ENCODE measurements around the gene GPR171.
A peak's percentile ranks its signal among the peaks of the same experiment; 100 is the strongest.

Gene GPR171

DNA sequence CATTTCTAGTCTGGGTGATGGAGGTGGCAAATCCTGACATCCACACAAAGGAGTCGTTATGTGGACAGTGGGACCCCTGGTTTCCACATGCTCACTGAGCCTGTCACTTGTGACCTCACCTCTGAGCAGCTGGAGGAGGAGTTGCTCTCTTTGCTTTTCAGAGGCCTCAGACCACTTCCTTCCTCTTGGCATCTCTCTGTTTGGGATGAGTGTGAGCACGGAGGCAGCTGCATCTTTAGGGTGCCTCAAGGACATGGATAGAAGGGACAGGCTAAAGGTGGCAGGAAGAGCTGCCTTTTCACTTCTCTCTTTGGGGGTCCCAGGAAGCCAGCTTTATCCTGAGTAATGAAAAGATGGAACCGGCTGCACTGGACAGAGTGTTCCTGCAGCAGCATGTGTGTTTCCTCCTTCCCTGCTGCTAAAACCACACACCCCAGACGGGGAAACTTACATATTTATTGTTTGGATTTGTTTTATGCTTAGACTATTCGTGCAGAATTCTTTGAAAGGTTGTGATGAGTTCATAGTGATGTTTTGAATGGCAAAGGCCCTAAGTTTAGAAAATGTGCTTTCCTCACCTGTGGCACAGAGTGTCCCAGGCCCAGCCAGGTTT is 31.8 kb downstream of the GPR171 start:
- DNase-seq: no peak

GRCh38 chr3:151169948-151170679 is 32.9 kb downstream of the GPR171 start:
- DNase-seq: peak; percentile 76

DNA sequence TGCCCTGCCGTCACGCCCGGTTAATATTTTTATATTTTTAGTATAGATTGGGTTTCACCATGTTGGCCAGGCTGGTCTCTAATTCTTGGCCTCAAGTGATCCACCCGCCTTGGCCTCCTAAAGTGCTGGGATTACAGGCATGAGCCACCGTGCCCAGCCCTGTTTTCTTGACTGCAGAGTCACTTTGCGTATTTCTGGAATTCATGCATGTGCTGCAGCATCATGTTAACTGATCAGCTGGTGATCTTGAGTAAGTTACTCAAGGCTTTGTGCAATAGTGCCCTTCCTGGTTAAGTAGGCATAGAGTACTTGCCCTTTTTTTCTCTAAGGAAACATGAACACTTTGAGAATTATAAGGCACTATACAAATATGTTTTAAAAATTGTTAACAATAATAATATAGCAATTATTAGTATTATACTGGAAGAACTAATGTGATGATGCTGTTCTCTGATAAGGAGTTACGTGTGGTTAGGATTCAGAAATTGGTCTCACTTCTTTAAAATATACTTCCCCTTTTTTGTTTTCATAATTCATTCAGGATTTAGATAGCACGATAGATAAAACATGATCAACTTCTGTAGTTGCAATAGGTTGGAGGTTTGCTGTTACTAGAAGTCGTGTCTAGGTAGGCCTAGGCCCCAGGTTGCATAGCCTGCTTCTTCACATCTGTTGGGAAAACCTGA is 33.6 kb downstream of the GPR171 start:
- peak; percentile 86 for DNase-seq

- DNase-seq: no peak
Observed at GRCh38 chr3:151168269-151169094, 34.5 kb downstream of the GPR171 start.

DNA sequence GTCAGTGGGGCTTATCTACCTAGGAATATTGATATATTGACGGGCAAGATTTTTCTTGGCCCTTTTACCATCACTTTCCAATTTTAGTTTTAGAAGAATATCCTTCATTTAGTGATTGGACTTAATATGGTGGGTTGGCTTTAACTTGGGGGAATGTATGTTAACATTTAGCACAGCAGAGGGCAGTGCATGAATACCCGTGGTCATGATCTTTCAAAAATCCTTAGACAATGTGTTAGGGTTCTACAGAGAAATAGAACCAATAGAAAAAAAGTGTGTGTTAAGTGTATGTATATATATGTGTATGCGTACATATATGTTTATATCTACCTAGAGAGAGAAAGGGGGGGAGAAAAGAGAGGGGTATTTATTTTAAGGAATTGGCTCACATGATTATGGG is 36.9 kb downstream of the GPR171 start:
- no peak for DNase-seq

DNA sequence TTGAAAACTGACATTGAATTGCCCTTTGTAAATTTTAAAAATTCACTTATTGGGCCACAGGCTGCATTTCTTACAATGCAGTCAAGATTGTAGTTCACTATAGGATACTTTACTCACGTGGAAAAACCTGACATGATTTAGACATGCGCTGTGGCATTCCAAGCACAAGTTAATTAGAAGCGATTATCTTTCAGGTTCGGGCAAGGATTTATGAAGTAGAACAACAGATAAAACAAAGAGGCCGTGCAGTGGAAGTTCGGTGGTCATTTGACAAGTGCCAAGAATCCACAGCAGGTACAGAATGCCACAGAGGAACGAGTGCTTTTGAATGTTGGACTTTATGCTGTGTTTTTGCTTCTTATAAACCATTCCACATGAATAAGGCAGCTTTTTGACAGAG is 37.8 kb downstream of the GPR171 start:
- DNase-seq: no peak

GRCh38 chr3:151159806-151160205 is 43.2 kb downstream of the GPR171 start:
- DNase-seq: no peak

- DNase-seq: no peak
Observed at GRCh38 chr3:151156618-151157216, 46.3 kb downstream of the GPR171 start.

DNA sequence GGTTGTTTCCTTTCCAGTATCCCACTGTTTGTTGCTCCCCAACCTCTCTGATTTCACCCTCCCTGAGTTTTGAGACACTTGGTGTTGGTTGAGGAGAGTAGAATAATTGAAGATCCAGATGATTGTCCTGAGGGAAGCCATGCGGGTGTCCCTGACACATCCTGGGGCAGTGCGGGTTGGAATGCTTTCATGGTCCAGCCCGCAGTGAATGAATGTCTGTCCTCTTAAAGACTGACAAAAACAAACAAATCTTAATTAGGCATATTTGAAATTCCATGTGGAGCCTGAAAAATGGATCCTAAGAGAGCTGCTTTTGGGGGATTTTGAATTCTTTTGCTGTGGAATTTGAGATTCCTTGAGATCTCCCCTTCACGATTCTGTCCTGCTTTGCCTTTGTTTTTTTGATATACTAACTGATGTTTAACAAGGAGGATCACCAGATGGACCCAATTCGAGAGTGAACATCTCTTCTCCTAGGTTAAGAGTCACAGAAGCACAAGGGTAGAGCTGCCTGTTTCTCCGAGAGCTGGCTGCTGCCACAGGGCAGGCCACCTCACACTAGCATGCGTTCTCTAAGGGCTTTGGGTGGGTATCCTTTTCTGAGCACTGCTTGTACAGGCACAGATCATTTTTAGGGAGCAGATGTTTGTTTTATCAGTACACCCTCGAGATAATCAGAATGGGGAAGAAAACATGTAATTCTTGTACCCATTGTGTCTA is 47.4 kb downstream of the GPR171 start:
- no peak for DNase-seq

DNA sequence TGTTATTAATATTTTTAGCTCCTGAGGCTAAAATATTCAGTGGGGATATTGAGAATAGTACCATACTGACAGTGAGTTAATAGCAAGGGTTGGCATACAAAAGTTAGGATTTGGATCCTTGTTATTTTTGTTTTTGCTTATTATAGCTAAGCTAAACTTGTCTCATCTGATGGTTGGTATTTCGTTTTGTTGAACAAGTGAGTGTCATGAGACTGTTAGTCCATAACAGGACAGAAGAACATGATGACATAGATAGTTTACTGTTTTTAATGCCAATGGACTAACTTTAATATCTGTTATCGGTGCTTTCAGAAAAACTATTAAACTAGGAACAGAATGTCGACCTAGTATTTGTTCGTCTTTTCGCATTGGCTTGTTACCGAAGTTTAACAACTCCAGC is 48.5 kb downstream of the GPR171 start:
- DNase-seq: no peak

GRCh38 chr3:151152455-151153079 is 50.4 kb downstream of the GPR171 start:
- DNase-seq: no peak

All from SIG-M5 (cell line).